ENCODE measurements around the gene C3orf22. TPM values are rescaled to one million over a fixed set of nuclear protein-coding genes. Genes with fewer than 3 reads are reported as not detected.
A peak's percentile ranks its signal among the peaks of the same experiment; 100 is the strongest.

The C3orf22 gene
- total RNA-seq, 1 experiment from 2014 or later, result not detected

- DNase-seq (ENCODE audit: low read depth, low spot score), result peak; percentile 20
- in situ Hi-C loops (cut with HindIII; ENCODE audit: low pct_unique_long_range_greater_than_20kb, low sequenced_read_pairs), result no loop called here
These were observed 9.9 kb downstream of the C3orf22 start for GRCh38 chr3:126548556-126549466.

- DNase-seq (ENCODE audit: low read depth, low spot score), result no peak
- in situ Hi-C loops (cut with HindIII; ENCODE audit: low pct_unique_long_range_greater_than_20kb, low sequenced_read_pairs), result no loop called here
These were observed 11.0 kb downstream of the C3orf22 start for GRCh38 chr3:126547721-126548120.

- in situ Hi-C loops (cut with HindIII; ENCODE audit: low pct_unique_long_range_greater_than_20kb, low sequenced_read_pairs), result no loop called here
- no peak for DNase-seq (ENCODE audit: low read depth, low spot score)
These were observed 12.0 kb downstream of the C3orf22 start for GRCh38 chr3:126546549-126547239.

GRCh38 chr3:126546013-126546412 lies 12.7 kb downstream of the C3orf22 start:
- no peak for DNase-seq (ENCODE audit: low read depth, low spot score)
- in situ Hi-C loops (cut with HindIII; ENCODE audit: low pct_unique_long_range_greater_than_20kb, low sequenced_read_pairs), result no loop called here

GRCh38 chr3:126545544-126545943 lies 13.2 kb downstream of the C3orf22 start:
- in situ Hi-C loops (cut with HindIII; ENCODE audit: low pct_unique_long_range_greater_than_20kb, low sequenced_read_pairs), result no loop called here

GRCh38 chr3:126544596-126545281 lies 14.0 kb downstream of the C3orf22 start:
- DNase-seq (ENCODE audit: low read depth, low spot score), result no peak
- in situ Hi-C loops (cut with HindIII; ENCODE audit: low pct_unique_long_range_greater_than_20kb, low sequenced_read_pairs), result no loop called here

More at GRCh38 chr3:126545544-126545943, 13.2 kb downstream of the C3orf22 start:
- DNase-seq (ENCODE audit: low read depth, low spot score), result no peak

- in situ Hi-C loops (cut with HindIII; ENCODE audit: low pct_unique_long_range_greater_than_20kb, low sequenced_read_pairs), result no loop called here
- no peak for DNase-seq (ENCODE audit: low read depth, low spot score)
These were observed 15.2 kb downstream of the C3orf22 start for GRCh38 chr3:126543457-126544061.

- no peak for DNase-seq (ENCODE audit: low read depth, low spot score)
- in situ Hi-C loops (cut with HindIII; ENCODE audit: low pct_unique_long_range_greater_than_20kb, low sequenced_read_pairs), result no loop called here
These were observed 16.1 kb downstream of the C3orf22 start for GRCh38 chr3:126542340-126543241.

GRCh38 chr3:126541628-126542339 lies 16.9 kb downstream of the C3orf22 start:
- in situ Hi-C loops (cut with HindIII; ENCODE audit: low pct_unique_long_range_greater_than_20kb, low sequenced_read_pairs), result no loop called here
- no peak for DNase-seq (ENCODE audit: low read depth, low spot score)

- DNase-seq (ENCODE audit: low read depth, low spot score), result no peak
- in situ Hi-C loops (cut with HindIII; ENCODE audit: low pct_unique_long_range_greater_than_20kb, low sequenced_read_pairs), result no loop called here
These were observed 17.6 kb downstream of the C3orf22 start for GRCh38 chr3:126540951-126541627.

- in situ Hi-C loops (cut with HindIII; ENCODE audit: low pct_unique_long_range_greater_than_20kb, low sequenced_read_pairs), result no loop called here
- DNase-seq (ENCODE audit: low read depth, low spot score), result no peak
These were observed 18.3 kb downstream of the C3orf22 start for GRCh38 chr3:126540342-126540849.

- in situ Hi-C loops (cut with HindIII; ENCODE audit: low pct_unique_long_range_greater_than_20kb, low sequenced_read_pairs), result no loop called here
- DNase-seq (ENCODE audit: low read depth, low spot score), result no peak
These were observed 19.0 kb downstream of the C3orf22 start for GRCh38 chr3:126539558-126540250.

- no peak for DNase-seq (ENCODE audit: low read depth, low spot score)
- in situ Hi-C loops (cut with HindIII; ENCODE audit: low pct_unique_long_range_greater_than_20kb, low sequenced_read_pairs), result no loop called here
These were observed 19.8 kb downstream of the C3orf22 start for GRCh38 chr3:126538966-126539365.

- DNase-seq (ENCODE audit: low read depth, low spot score), result no peak
- in situ Hi-C loops (cut with HindIII; ENCODE audit: low pct_unique_long_range_greater_than_20kb, low sequenced_read_pairs), result no loop called here
These were observed 20.4 kb downstream of the C3orf22 start for GRCh38 chr3:126538316-126538715.

- in situ Hi-C loops (cut with HindIII; ENCODE audit: low pct_unique_long_range_greater_than_20kb, low sequenced_read_pairs), result no loop called here
- no peak for DNase-seq (ENCODE audit: low read depth, low spot score)
These were observed 20.9 kb downstream of the C3orf22 start for GRCh38 chr3:126537730-126538281.
